ENCODE measurements around the gene ZEB2.
"Not testable (repeated sequence)": the region's sequence is repeated elsewhere in the genome, so short reads cannot be mapped to it uniquely, and the experiment has no call there.

- TF ChIP-seq CHD4 (IDR thresholded peaks at IDR 0.05; ENCODE audit: borderline replicate concordance); CEBPB (IDR thresholded peaks at IDR 0.05); SMC3 (IDR thresholded peaks at IDR 0.05); E2F6 (IDR thresholded peaks at IDR 0.05; ENCODE audit: borderline replicate concordance, low read depth); CHD2 (IDR thresholded peaks at IDR 0.05; ENCODE audit: low read length, partially characterized antibody); BHLHE40 (IDR thresholded peaks at IDR 0.05; ENCODE audit: low read depth, low read length); PHF8 (IDR thresholded peaks at IDR 0.05; ENCODE audit: borderline replicate concordance, low read depth); POLR2A (IDR thresholded peaks at IDR 0.05; ENCODE audit: low read length): not testable (repeated sequence)
- TF ChIP-seq, protein P1, sequence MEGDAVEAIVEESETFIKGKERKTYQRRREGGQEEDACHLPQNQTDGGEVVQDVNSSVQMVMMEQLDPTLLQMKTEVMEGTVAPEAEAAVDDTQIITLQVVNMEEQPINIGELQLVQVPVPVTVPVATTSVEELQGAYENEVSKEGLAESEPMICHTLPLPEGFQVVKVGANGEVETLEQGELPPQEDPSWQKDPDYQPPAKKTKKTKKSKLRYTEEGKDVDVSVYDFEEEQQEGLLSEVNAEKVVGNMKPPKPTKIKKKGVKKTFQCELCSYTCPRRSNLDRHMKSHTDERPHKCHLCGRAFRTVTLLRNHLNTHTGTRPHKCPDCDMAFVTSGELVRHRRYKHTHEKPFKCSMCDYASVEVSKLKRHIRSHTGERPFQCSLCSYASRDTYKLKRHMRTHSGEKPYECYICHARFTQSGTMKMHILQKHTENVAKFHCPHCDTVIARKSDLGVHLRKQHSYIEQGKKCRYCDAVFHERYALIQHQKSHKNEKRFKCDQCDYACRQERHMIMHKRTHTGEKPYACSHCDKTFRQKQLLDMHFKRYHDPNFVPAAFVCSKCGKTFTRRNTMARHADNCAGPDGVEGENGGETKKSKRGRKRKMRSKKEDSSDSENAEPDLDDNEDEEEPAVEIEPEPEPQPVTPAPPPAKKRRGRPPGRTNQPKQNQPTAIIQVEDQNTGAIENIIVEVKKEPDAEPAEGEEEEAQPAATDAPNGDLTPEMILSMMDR (IDR thresholded peaks at IDR 0.05): not testable (repeated sequence)
Observed at GRCh38 chr2:144364247-144364646, 155.7 kb downstream of the ZEB2 start.
